SK-N-MC (cell line): Measurements from ENCODE around the gene CHI3L1.

Experiments
- EZH2 ChIP-seq: fragments of 200-600 bp; sonication (generic); IDR thresholded peaks from one replicate; pipeline ENCODE4 v1.6.1; 2017; ENCODE audit warnings: antibody characterized with exemption
- FOXP2 ChIP-seq: optimal IDR thresholded peaks from 2 replicates; pipeline ENCODE3; 2011; ENCODE audit warnings: mild to moderate bottlenecking, moderate library complexity; ENCODE audit not compliant: insufficient read depth; ENCODE audit errors: extremely low read length, control extremely low read depth
- POLR2AphosphoS5 ChIP-seq: IDR thresholded peaks from 2 replicates; pipeline ENCODE4 v1.6.1; 2012; ENCODE audit warnings: mild to moderate bottlenecking, low read depth, low read length, borderline replicate concordance

GRCh38 chr1:203177036-203177405 is 9.5 kb downstream of the CHI3L1 start:
- TF ChIP-seq POLR2AphosphoS5 (no peak), EZH2 (no peak), FOXP2 (no peak)
